GM20000 (cell line): ENCODE results near the gene C4orf36.

Source experiments
- DNase-seq: peaks from one replicate; pipeline ENCODE4 v3.0.0; 2012; ENCODE audit warnings: low spot score
- CTCF ChIP-seq: IDR thresholded peaks from 2 replicates; pipeline ENCODE4 v1.5.1; 2012; ENCODE audit warnings: mild to moderate bottlenecking, control low read depth; ENCODE audit errors: extremely low read depth, missing control alignments

C4orf36 gene

GRCh38 chr4:86934771-86935565, 42.7 kb upstream of the C4orf36 start, which contains the start of gene AFF1:
Gene AFF1 (plus strand): TSS chr4:86935011. CDS start chr4:86948534, 13,523 bp downstream.
- no peak for TF ChIP-seq CTCF
- peak; percentile 94 for DNase-seq

- no peak for DNase-seq
- TF ChIP-seq CTCF = no peak
Observed at GRCh38 chr4:86934147-86934770, 42.0 kb upstream of the C4orf36 start.

GRCh38 chr4:86928400-86929255, 36.4 kb upstream of the C4orf36 start:
- TF ChIP-seq CTCF = no peak
- DNase-seq = no peak

DNA sequence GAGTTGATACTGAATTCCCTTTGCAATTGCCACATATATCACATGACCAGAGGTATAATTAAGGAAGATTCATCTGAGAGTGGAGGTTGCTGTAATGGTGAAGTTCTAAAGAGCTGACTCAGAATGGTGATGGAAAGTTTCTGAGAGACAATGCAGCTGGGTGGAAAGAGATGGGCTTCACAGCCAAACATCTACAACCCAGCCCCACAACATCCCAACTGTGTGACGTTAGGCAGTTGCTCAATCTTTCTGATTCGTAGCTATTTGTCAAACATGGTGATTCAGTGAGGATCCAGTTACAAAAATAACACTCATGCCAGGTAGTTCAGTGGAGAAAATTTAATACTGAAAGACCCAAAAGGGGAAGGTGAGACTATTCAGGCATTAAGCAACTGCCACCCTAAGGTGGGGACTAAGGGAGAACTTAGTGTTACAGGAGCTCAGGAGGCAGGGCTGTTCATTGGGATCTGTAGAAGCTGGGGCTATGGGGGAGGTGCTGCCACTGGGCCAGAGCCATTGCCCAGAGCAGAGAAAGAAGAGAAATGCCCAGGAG, 35.7 kb upstream of the C4orf36 start:
- no peak for TF ChIP-seq CTCF
- DNase-seq = no peak

DNA sequence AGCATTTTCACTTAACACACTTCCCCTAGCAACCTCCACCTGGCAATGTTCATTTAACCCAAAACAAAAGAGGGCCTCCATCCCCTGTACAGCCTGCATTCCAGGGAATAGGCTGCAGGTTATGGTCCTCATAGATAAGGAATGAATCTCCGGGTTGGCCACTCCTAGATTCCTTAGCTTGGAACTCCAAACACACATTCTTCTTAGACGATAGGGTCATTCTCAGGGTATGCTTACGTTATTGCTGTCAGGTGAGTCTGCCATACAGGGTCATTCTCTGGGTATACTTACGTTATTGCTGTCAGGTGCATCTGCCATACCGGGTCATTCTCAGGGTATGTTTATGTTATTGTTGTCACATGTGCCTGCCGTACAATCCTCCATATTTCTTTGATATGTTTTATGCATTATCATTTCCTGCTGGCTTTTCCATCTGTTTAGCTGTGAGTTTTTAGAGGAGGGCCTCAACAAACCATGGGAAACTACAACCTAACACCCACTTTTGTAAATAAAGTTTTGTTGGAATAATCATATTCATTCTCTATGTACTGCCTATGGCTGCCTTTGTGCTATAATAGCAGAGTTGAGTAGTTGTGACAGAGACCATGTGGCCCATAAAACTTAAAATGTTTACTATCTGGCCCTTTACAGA, 34.3 kb upstream of the C4orf36 start:
- TF ChIP-seq CTCF = no peak
- DNase-seq = no peak

GRCh38 chr4:86924811-86925210, 32.6 kb upstream of the C4orf36 start:
- no peak for DNase-seq
- no peak for TF ChIP-seq CTCF
